Measurements from ENCODE around the gene USP48.
A peak's percentile ranks its signal among the peaks of the same experiment; 100 is the strongest.

USP48 gene

DNA sequence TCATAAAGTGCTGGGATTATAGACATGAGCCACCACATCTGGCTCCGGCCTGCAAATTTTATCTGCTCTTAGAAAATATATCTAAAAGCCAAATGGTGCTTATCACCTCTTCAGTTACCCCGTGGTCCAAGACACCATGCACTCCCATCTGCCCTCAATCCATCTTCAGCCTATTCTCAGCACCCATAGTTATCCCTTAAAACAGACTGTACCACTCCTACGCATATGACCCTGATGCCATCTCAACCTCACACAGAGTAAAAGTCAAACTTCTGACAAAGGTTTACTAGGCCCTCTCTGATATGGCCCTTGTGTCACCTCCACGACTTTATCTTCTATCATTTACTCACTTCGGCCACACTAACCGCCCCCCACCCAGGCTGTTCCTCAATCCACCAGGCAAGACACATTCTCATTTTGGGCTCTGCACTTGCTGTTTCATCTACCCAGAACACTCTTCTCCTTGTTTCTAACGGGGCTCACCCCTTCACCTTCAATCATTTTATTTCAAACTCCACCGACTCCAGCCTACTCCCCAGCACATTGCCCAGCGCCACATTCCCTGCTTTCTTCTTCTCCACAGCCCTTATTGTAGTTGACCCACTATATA, 33.0 kb downstream of the USP48 start:
- DNase-seq (ENCODE audit: low spot score), result no peak

DNA sequence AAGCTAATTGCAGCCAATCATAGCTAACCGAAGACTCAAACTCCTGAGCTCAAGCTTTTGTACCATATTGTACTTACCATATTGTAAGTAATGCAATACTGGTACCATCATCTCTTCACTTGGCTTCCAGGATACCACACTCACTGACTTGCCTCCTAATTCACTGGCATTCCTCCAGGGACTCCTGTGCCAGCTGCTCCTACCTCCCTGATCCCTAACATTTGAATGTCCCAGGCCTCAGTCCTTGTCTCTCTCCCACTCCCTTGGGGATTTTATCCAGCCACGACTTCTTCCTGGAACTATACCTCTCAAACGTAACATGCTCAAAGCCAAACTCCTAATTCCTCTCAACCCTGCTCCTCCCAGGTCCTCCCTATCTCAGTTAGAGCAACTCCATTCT, 33.8 kb downstream of the USP48 start:
- no peak for DNase-seq (ENCODE audit: low spot score)

DNA sequence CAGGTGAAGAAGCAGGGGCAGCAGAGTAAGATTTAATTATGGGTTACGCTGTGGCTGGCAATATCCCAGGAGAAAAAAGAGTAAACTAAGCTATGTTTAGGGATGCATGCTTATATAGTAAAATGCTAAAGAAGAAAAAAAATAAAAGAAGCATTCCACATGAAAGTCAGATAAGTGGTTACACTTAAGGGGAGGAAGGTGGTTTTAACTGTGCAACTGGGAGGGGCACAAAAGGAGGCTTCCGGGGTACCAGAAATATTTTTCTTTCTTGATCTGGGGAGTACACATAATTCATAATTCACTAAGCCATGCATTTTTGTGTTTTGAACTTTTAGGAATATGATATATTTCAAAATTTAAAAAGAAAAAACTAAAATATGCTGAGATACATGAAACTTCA, 39.5 kb downstream of the USP48 start:
- no peak for DNase-seq (ENCODE audit: low spot score)

DNA sequence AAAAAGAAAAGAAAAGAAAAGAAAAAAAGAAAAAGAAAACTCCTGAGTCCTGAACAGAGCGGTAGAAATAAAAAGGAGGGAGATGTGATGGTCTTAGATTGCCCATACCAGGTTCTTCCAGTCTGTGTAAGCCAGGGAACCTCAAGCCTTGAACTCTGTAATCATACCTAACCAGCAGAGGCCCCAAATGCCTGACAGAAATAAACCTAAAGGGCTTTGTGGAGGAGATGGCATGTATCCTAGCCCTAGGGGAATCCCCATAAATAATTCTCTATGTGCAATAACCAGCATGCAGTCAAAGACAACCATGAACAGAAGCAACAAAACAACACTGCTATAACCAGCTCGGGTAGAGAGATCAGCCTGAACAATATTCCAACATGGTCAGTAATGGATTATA, 40.4 kb downstream of the USP48 start:
- DNase-seq (ENCODE audit: low spot score), result no peak

DNA sequence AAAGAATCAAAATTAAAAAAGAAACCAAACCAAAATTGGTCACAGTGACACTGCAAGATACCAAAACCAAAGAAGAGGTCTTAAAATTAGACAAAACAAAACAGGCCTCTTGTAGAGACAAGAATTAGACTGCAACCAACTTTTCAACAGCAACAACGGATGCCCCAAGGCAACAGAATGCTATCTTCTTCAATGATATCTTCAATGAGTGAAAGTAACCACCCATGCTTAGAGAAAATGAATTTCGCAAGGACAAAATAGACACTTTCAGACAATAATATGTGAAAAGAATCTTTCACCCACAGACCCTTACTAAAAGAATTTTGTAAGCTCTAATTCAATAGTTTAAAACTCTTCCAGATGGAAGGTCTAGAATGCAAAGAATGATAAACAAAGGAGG, 41.7 kb downstream of the USP48 start:
- no peak for DNase-seq (ENCODE audit: low spot score)

DNA sequence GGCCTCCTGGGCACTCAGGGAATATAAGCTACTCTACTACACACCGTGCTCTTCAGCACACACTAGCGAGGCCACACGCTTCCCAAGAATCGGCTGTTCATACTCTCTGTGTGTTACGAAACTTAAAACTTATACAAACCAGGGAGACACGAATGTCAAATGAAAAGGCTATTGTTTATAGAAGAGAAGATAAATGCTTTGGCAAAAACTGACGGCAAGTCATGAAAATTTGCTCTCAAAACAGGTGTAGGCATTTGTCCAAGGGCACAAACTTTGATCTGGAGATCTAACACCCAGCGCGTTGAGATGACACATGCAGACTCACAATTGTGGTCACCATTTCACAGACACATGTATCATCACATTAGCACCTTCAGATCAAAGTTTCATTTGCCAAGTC, 46.1 kb downstream of the USP48 start:
- no peak for DNase-seq (ENCODE audit: low spot score)

DNA sequence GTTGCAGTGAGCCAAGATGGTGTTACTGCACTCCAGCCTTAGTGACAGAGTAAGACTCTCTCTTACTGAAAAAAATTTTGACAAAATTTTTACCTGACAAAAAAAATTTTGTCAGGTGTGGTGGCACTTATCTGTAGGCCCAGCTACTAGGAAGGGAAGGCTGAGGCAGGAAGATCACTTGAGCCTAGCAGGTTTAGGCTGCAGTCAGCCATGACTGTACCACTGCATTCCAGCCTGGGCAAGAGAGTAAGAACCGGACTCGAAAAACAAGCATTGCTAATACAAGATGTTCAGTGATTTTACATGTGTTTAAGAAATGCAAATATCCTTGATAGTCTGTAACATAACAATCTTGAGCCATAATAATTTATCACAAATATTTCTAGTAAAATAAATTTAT, 46.9 kb downstream of the USP48 start:
- DNase-seq (ENCODE audit: low spot score), result no peak

DNA sequence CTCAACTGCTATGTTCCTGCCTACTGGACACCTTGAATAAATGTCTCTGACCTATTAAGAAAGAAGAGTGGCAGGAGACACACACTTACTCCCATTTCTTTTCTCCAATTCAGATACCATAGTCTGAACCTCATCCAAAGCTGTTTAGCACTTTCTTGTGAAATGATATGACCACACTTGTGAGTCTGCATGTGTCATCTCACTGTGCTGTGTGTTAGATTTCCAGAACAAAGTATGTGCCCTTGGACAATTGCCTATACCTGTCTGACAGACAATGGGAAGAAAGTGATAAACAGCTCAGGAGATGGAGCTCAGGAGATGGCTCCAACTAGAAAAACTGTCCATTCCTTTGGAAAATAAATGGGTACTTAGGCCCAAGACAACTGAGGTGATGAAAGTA, 48.4 kb downstream of the USP48 start:
- no peak for DNase-seq (ENCODE audit: low spot score)

DNA sequence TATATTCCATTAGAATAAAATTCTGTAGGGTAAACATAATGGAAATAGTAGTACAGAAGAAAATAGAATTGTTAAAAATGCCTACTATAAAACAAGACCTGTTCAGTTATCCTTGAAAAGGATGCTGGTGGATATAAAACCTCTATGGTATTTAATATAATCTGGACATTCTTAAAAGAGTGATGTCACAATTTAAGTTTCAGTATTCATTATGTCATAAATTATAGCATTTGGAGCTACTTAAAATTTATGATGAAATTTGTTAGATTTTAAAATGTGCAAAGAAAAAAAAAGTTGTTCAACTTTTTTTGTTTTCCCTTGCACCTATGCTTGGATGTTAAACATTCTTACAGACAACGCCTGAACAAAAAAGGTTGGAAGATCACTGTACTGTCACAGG, 50.3 kb downstream of the USP48 start:
- no peak for DNase-seq (ENCODE audit: low spot score)

DNA sequence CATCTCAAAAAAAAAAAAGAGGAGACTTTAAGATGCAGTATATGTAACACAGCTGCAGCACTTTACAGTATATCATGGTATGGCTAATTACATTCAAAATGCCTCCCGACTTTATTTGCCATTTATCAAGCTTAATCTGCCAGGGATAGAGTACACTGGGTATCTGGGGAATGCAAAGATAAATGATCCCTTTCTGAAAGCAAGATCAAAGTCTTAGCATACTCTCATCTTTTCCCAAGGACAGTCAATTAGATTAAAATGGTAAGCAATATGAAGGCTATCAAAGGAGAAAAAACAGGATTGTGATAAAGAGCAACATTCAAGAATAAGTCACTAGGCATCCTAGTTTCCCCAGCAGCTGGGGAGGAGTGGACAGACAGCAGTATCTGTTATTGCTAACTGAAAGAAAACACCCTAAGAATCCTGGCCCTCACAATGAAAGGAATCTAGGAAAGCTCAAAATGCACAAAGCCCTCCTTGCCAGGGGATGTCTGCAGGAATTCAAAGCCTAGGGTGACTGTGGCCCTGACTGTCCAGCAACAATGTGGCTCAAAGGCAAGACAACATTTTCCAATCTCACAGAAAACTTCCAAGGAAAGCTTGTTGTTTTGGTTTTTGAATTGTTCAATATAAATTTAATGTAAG, 57.1 kb downstream of the USP48 start:
- DNase-seq (ENCODE audit: low spot score), result no peak

DNA sequence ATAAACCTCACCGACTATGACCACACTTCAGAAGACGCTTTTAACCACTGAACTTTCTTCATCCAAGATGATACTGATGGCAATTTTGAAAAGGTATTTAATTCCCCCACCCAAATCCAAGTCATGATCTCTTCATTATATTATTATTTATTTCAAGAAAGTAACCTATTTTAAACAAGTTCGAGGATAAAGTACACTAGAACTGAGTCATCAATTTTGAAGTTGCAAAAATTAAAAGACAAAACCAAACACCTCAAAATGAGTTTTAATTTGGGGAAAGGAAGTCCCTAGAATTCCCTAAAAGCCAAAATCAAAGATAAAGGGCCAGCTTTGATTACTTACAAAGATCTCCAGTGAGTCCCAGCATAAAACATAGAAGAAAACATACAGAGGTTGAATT, 58.4 kb downstream of the USP48 start:
- no peak for DNase-seq (ENCODE audit: low spot score)

DNA sequence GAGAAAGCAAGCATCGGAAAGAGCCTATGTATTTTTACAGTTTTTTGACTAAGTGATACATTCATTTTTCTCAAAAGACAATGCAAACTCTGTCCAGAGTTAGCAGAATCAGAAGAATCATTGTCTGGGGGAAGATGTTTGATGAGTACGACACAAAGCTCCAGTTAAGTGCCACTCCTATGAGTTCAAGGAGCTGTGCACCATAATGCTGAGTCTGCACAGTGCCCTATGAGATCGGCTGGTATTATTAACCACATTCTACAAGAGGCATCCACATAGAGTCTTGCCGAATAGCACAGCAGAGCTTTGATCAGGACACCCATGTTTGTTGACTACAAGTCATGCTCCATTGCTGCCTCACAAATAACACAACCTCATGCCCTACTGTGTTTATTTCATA, 58.9 kb downstream of the USP48 start:
- DNase-seq (ENCODE audit: low spot score), result no peak

DNA sequence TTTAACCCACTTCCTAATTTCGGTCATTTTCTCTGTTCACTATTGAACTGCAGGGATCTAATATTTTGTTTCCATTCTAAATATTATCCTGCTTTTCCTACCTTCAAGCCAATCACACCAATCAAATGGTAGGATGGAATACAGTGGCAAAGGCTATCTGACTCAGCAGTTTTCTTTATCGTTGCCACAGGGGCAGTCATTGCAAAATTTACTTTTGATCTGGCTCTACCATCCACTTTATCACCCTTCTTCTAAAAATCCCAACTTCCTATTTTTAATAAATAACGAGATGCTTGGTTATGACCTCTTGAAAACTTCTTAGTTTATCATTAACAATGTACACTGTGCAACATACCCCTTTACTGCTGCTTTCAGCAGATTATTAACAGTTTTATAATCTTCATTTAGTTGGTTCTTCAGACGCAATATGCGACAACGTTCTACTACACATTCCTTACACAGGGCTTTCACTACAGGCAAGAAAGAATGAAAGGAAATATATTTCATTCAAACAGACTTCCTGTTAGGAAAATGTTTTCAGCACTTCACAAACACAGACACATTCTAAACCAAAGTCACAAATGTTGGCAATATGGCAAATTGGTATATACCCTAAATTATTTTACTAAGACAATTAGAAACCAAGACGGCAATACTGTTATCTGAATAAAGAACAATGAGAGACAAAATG, 61.5 kb downstream of the USP48 start:
- DNase-seq (ENCODE audit: low spot score), result no peak

DNA sequence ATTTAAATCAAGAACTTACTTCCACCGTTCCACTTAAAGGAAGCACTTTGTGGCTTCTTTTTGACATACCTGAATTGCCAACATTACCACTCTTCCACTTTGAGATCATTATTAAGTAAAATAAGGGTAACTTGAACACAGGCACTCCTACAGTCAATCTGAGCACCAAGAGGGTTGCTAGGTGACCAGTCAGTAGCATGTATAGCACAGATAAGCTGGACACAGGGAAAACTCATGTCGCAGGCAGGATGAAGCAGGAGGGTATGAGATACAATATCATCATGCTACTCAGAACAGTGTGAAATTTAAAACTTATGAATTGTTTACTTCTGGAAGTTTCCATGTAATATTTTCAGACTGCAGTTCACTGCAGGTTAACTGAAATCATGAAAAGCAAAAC, 66.8 kb downstream of the USP48 start:
- no peak for DNase-seq (ENCODE audit: low spot score)

DNA sequence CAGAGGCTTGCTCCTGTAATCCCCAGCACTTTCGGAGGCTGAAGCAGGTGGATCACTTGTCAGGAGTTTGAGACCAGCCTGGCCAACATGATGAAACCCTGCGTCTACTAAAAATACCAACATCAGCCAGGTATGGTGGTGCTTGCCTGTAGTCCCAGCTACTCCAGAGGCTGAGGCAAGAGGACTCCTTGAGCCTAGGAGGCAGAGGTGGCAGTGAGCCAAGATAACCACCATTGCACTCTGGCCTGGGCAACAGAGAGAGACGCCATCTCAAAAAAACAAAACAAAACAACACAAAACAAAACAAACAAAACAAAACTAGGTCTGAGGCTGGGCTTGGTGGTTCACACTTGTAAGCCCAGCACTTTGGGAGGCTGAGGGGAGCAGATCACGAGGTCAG, 75.1 kb downstream of the USP48 start:
- no peak for DNase-seq (ENCODE audit: low spot score)

DNA sequence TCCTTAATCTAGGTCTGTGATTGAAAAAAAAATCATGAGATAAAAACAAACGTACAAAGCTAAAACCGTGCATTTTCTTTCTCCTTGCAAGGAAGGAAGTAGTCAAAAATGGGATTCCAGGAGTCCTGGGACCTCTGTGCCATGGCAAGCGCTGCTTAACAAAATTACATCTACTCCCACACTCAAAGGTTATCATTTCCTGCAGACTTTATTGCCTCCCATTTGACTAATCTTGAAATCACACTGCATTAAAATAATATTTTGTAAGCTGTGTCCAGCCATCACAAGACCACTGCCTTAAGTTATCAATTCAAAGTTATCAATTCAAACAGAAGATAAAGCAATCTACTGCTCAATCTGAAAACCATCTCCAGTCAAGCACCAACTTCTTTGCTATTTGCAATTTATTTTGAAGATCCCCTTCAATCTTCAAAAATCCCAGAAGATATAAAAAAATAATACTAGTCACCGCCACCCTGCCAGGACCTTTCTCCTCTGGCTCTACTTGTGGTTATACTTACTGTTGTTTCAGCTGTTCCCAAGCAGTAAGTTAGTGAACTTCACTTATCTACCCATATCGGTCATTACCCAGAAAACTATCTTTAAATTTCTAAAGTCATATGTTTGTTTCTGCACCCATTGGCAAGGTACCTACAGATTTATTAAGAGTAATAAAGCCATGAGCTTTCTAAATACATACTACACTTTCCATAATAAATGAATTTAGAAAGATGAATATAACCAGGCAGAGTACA, 75.7 kb downstream of the USP48 start:
- no peak for DNase-seq (ENCODE audit: low spot score)

DNA sequence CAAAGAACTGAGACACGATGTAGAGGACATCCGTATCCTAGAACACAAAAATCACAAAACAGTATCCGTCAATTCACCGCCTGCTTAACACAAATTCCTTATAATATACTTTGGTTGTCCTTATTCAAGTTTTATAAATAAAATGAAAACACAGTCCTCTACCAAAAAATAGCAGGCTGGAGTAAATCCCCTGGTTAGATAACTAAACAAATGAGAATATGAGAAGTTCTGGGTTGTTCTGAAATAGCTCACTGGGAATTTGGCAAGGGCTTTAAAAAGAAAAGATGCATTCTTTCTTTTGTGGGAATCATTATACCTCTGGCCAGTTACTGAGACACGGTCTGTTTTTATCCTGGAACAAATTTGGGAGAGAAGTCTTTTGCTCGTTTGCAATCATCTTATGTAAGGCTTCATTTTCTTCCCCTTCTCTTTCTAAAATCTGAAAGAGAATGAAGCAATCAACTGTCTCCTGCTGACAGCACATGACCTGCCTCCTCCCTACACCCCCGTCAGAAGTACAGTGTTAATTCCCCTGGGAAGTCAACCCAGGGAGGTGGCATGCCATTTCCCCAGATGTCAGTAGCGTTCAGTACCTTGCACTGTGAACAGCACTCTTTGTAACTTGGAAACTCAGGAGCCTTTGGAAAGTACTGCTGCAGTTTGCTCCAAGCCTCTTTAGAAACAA, 76.7 kb downstream of the USP48 start:
- DNase-seq (ENCODE audit: low spot score), result peak; percentile 13

DNA sequence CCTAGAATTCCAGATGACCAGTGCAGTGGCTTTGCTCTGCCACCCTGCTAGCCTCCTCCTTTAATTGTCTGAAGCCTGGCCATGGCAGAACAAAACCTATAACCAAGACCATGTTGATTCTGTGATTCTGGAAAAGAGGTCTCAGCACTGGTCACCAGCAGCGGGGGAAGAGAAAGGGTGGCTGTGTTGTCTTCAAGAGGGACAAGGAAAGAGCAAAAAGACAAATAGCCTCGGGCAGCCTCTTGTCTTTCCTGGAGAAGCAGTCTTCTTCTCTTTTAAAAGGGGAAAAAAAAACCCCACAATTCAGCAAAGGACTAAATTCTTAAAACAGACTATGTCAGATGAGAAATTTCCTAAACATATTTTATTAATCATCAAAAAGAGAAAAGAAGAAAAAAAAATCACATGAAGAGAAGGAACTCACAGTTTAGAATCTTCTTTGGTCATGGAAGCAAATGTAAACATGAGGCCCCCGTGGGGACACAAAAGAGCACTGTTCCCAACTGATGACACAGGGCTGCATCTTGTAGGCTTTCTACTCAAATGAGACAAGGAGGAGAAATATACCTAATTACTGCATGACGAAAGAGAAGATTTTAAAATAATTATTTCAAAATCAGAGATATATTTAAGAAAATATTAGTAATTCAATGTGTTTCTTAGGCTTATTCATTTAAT, 77.5 kb downstream of the USP48 start:
- DNase-seq (ENCODE audit: low spot score), result no peak

DNA sequence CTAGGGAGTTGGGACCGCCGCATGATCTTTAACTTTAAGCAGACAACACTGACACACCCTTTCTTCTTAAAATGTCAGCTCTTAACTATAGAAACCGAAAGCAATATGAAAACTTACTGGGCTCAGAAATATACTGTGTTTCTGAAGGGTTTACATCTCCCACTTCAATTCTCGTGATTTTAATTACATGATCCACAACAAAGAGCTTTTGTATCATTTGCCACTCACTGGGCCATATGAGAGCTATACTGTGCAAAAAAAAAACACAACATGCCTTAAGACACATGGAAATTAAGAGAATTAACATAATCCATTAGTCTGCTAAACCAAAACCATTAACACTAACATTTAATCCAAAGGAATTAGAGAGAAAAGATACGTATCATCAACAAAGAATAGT, 78.8 kb downstream of the USP48 start:
- DNase-seq (ENCODE audit: low spot score), result no peak

DNA sequence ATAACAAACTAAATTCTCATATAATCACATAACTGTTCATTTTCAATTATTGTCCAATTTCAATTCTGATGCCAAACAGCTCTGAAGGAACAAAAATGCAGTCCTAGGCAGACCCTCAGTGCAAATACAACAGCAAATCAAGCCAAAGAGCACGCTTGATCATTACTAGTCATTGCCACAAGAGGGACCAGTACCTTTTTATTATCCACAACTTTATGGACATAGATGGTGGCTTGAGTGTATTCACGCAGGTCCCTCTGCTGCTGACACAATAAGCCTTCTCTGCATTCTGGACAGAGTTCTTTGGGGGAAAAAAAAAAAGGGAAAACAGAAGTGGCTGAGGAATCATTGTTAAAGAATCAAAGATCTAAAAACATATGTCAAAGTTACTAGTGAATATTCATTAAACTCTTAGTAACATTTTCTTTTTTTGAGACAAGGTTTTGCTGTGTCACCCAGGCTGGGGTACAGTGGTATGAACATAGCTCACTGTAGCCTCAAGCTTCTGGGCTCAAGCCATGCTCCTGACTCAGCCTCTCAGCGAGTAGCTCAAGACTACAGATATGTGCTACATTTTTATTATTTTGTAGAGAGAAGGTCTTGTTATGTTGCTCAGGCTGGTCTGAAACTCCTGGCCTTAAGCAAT, 79.5 kb downstream of the USP48 start:
- peak; percentile 34 for DNase-seq (ENCODE audit: low spot score)

DNA sequence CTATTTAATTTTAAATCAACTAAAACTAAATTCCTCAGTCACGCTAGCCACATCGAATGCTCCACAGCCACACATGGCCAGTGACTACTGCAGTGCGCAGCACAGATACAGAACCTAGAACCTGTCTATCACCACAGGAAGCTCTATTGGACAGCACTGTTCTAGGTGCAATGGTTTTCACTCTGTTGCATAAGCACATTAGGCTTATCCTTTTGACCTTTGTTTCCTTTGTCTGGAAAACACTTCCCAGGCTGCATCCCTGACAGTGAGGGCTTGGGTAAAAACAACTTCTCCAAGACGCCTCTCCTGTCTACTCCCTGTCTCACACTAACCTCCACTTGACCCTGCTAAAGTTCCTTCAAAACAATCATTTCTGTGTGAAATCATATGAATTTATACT, 80.2 kb downstream of the USP48 start:
- DNase-seq (ENCODE audit: low spot score), result no peak
